ENCODE data around the gene NDUFA3.
"Not testable (repeated sequence)": the region's sequence is repeated elsewhere in the genome, so short reads cannot be mapped to it uniquely, and the experiment has no call there.

Gene NDUFA3

DNA sequence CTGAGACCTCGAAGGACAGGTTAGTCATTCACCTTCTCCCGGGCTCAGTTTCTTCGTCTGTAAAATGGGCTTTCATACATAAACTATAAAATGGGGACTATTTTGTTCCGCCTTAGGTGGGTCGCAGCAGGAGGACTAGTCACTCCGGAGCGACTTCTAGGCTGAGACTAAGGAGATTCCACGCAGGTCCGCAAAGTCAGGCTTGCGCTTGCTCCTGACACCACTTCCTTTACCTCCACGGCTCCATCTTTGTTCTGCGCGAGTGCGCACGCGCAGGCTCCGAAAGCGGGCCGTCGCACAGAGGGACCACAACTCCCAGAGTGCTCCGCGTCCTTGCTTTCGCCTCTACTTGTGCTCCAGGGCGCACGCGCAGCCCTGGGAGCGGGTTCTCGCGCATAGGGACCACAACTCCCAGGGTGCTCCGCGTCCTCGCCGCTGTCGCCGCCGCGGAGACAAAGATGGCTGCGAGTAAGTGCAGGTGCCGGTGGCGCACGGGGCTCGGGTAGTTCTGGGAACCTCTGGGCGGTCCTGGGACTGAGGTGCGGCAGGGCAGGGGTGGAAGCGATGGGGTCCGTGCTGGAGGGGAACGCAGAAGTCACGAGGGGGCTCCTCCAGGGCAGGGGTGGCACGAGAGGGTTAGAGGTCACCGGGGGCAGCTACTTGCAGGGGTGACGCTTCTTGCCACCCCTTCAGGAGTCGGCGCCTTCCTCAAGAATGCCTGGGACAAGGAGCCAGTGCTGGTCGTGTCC is at the start of gene NDUFA3:
Gene NDUFA3, plus strand, starts transcription at position 435 of the 749 bp plus-strand sequence. Its CDS starts 24 bp downstream, at position 459.
- peak; percentile 96 for DNase-seq (ENCODE audit: low read depth)

DNA sequence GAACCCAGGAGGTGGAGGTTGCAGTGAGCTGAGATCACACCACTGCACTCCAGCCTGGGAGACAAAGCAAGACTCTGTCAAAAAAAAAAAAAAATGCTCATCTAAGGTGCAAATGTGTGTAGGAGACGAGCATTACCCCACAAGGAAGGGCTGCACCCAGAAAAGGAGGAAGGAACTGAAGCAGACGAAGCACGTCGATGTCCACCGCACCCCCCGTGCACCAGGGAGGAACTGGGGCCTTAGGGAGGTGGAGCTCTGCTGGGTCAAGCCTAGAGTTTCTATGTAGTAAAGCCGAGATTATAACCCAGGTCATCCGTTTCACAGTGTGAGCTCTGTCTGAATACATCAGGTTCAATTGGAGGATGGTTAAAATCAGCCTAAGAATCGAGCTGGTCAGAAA is 40.0 kb upstream of the NDUFA3 start:
- DNase-seq (ENCODE audit: low read depth) = no peak

DNA sequence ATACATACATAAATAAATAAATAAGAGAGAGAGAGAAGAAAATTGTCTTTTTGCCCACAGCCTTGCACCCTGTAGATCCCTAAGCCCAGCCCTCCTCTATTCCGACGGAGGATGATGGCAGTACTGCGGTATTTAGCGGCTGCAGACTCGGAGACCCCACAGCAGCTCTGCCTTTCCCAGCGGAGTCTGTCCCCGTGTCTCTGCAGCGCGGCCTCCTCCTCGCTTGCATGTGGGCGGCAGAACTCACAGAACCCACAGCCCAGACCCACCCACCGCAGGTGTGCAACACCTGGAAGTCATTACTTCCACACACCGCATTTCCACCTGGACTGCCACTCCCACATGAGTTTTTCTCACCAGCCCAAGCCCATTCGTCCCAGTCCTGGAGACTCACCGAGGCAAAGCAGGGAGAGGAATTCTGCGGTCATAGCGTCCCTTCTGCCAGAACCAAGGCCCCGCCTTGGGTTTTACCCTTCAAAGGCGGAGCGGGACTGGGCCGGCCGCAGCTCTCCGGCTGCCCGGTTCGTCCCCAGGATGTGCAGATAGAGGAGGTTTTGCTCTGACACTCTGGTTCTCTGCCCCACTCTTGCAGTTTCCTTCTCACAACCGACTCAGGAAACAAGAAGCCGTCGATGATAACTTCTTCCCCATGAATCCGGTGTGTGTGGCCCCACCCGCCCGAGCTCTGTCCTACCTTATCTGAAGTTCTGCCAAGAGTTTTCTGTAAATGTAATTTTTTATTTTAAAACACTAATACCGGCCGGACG is 39.1 kb upstream of the NDUFA3 start, which contains the start of gene VSTM1:
Gene VSTM1, minus strand, starts transcription at position 548 of the 767 bp plus-strand sequence. Its CDS starts 120 bp downstream, at position 428.
- DNase-seq (ENCODE audit: low read depth) = no peak

DNA sequence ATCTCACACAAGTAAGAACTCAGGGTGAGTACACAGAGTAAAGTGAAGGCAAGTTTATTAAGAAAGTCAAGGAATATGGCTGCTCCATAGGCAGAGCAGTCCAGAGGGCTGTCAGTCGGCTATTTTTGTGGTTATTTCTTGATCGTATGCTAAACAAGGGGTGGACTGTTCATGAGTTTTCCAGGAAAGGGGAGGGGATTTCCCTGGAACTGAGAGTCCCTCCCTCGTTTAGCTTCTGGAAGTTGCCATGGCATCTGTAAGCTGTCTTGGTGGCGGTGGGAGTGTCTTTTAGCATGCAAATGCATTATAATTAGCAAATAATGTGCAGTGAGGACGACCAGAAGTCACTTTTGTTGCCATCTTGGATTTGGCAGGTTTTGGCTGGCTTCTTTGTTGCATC is 33.2 kb upstream of the NDUFA3 start:
- no peak for DNase-seq (ENCODE audit: low read depth)

DNA sequence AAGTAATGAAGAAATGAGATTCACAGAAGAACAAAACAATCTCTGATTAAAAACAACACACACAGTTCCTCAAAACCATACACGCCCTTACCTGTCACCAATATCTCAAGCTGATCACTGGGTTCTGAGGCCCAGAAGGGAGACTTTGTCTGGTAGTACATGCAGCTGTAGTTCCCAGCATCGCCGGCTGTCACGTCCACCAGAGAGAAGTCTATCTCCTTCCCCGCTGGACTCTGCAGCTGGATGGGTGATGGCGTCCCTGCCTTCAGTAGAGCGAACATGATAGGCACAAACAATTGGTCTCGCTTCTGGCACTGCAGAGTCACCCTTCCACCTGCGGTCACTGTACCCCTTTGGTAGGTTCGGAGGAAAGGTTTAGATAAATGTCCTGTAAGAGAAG is 28.8 kb upstream of the NDUFA3 start:
- DNase-seq (ENCODE audit: low read depth) = no peak

DNA sequence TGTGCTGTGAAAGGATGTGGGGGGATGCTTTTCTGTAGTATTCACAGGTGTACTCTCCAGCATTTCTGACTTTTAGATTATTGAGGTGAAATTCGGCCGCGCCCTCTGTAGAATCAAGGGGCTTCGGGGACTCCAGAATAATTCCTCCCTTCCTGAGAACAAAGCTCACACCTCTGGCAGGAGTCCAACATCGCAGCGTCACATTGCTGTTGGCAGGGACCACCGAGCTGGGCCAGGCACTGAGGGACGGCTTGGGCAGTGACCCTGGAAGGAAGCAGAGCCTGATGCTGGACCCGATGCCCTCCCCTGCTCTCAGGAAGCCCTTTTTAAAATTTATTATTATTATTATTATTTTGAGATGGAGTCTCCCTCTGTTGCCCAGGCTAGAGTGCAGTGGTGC is 27.8 kb upstream of the NDUFA3 start:
- no peak for DNase-seq (ENCODE audit: low read depth)

DNA sequence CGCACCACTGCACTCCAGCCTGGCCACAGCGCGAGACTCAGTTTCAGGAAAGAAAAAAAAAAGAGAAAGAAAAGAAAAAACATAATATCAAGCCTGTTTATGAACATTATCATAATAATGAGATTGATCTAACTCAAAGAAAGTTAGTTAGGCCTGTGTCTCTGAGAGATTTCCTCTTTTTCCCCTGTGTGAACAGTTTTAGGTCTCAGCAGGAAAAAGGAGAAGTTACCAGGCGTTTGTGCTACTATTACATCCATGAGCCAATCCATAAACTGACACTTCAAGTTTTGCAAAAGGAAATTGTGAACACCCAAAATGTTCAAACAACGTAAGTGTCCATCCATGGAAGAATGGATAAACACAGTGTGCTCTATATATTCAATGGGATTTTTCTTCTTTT is 25.3 kb upstream of the NDUFA3 start:
- no peak for DNase-seq (ENCODE audit: low read depth)

DNA sequence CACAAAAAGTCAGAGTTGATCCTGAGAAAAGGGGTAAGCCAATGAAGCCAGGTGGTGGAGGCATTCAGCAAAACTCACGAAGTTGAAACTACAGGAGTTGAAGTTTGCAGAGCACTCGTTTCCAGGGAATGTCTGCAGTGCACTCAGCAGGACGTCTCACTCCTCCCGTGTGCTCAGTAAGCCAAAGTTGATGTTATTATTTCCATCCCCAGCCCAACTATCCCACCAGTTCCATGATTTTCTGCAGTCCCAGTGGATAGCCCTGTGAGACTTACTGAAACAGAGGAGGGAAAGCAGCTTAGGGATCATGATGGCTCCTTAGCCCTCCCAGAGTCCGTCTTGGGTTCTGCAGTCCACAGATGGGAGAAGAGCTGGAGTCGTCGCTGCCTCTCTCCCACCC is 21.6 kb upstream of the NDUFA3 start, which contains the start of gene TARM1:
Gene TARM1, minus strand, starts transcription at position 334 of the 400 bp plus-strand sequence. Its CDS starts 25 bp downstream, at position 309.
- no peak for DNase-seq (ENCODE audit: low read depth)

DNA sequence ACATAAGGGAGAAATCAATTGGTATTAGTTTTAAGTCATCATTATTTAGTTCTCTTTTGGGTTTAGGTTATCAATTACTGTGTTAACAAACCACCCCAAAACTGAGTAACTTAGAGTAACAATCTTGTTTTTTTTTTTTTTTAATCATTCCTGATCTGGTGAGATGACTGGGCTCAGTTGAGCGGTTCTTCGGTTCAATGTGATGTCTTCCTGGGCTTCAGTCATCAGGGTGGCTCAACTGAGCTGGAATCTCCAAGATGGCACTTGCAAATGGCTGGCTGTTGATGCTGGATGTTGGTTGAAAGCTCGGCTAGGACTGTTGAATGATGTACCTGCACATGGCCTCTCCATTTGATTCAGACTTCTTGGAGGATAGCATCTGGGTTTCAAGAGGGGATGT is 18.2 kb upstream of the NDUFA3 start:
- DNase-seq (ENCODE audit: low read depth) = no peak

DNA sequence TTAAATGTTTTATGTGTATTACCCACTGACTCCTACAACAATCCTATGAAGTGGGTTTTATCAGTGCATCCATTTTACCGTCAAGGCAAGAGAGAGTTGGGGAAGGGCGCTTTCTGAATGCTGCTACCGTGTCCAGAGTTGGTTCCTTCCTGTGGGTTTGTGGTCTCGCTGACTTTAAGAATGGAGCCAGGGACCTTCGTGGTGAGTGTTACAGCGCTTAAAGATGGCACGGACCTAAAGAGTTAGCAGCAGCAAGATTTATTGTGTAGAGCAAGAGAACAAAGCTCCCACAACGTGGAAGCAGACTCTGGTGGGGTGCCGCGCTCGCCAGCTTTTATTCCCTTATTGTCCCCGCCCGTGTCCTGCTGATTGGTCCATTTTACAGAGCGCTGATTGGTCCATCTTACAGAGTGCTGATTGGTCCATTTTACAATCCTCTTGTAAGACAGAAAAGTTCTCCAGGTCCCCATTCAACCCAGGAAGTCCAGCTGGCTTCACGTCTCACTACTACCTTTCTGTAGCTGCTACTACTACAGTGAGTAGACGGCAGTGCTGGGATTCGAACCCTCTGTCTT is 8.1 kb upstream of the NDUFA3 start:
- DNase-seq (ENCODE audit: low read depth) = no peak

DNA sequence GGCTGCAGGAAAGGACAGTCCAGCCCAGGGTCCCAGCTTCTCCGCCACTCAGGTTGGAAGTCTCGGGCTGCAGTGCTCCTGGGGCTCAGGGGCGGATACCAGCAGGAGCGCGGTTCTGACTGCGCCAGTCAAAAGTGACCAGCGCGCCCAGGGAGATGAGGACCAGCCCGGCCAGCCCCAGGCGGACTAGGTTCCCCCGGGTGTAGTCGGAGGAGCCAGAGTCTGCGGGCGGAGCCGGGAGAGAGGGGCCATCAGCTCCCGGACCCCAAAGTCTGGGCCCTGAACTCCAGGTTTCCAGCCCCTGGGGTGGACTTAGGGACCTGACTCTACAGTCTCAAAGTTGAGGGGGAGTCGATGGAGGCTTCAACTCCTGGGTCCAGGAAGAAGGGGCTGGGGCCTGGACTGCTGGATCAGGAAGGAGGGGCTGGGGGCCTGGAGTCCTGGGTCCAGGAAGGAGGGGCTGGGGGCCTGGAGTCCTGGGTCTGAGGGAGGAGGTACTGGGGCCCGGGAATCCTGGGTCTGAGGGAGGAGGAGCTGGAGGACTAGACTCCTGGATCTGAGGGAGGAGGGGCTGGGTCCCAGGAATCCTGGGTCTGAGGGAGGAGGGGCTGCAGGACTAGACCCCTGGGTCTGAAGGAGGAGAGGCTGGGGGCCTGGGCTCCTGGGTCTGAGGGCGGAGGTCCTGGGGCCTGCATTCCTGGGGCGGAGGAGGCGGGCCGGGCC is 7.4 kb upstream of the NDUFA3 start:
- no peak for DNase-seq (ENCODE audit: low read depth)

DNA sequence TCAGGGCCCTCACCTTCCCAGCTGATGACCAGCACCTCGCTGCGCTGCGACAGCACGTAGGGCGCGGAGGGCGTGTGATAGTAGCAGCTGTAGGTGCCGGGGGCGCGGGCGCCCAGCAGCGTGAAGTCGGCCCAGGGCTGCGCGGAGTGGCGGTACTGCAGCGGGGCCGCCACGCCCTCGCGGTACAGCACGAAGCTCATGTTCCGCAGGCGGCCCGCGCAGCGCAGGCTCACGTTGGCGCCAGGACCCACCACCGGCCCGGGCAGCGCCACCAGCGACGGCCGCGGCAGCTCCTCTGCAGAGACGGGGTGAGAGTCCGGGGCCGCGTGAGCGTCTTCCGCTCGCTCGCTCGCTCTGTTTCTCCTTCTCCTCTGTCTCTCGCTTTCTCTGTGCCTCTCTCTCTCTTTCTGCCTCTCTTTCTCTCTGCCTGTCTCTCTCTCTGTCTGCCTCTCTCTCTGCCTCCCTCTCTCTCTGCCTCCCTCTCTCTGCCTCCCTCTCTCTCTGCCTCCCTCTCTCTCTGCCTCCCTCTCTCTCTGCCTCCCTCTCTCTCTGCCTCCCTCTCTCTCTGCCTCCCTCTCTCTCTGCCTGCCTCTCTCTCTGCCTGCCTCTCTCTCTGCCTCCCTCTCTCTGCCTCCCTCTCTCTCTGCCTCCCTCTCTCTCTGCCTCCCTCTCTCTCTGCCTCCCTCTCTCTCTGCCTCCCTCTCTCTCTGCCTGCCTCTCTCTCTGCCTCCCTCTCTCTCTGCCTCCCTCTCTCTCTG is 6.6 kb upstream of the NDUFA3 start:
- DNase-seq (ENCODE audit: low read depth) = peak; percentile 13

DNA sequence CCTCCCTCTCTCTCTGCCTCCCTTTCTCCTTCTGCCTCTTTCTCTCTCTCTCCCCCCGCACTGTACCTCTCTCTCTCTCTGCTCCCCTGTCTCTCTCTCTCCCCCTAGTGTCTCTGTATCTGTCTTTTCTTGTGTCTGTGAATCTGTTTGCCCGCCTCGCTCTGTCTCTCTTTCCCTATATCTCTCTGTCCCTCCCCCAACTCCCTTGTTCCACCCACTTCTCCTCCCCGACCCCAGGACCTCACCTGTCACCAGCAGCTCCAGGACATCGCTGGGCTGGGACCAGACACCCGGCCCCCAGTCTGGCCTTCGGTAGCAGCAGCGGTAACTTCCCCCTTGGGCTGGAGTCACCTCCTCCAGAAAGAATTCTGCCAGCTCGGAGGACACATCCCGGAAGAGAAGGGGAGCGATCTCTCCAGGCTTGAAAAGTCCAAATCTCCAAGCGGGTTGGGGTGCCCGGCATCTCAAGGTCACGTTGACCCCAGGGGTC is 6.0 kb upstream of the NDUFA3 start:
- peak; percentile 41 for DNase-seq (ENCODE audit: low read depth)

DNA sequence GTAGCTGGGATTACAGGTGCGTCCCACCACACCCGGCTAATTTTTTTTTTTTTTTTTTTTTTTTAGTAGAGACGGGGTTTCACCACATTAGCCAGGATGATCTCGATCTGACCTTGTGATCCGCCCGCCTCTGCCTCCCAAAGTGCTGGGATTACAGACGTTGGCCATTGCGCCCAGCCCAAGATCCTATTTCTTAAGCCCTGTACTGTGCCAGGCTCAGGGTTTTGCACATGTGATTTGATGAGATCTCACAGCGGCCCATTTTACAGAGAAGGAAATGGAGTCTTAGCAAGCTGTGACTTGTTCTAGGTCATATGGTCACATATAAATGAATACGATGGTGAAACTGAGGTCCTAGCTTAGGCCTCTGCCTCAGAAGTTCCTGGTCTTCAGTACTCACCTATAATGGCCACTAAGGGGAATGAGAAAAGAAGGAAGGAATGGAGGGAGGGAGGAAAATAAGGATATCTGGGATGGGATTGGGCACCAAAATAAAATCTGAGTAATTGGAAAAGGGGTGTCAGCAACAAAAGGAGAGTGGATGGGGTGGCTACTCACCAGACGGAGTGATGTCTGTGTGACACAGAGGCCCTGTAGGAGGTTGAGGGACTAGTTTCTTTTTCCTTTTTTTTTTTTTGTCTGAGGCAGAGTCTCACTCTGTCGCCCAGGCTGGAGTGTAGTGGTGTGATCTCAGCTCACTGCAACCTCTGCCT is 3.3 kb upstream of the NDUFA3 start:
- no peak for DNase-seq (ENCODE audit: low read depth)

DNA sequence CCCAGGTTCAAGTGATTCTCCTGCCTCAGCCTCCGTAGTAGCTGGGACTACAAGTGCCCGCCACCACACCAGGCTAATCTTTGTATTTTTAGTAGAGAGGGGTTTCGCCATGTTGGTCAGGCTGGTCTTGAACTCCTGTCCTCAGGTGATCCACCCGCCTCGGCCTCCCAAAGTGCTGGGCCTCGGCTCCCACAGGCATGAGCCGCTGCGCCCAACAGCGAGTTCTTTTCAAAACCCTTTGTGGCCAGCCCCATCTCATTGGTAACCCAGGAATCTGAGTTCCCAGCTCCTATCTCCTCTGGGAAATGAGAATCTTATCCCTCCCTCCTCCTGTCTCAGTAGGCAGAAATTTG is 2.8 kb upstream of the NDUFA3 start:
- DNase-seq (ENCODE audit: low read depth) = not testable (repeated sequence)

DNA sequence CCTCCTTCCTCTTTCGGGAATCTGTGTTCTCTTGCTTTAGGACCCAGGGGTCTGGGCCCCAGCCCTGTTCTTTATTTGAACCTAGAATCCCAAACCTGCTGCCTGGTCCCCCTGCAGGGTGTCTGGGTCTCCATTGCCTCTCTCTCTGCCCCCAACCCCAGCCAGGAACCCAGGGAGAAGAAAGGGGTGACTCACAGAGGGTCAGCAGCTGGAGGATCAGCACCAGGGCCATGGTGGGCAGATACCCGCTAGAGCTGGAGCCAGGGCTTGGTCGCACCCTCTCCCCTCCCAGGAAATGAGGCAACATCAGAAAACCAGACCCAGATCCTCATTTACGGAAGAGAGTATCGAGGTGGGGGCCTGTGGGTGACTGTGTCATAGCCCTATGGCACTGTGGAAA is 2.1 kb upstream of the NDUFA3 start, which contains the start of gene OSCAR:
Gene OSCAR, minus strand, starts transcription at position 243 of the 400 bp plus-strand sequence. Its CDS starts 11 bp downstream, at position 232.
- DNase-seq (ENCODE audit: low read depth) = no peak

DNA sequence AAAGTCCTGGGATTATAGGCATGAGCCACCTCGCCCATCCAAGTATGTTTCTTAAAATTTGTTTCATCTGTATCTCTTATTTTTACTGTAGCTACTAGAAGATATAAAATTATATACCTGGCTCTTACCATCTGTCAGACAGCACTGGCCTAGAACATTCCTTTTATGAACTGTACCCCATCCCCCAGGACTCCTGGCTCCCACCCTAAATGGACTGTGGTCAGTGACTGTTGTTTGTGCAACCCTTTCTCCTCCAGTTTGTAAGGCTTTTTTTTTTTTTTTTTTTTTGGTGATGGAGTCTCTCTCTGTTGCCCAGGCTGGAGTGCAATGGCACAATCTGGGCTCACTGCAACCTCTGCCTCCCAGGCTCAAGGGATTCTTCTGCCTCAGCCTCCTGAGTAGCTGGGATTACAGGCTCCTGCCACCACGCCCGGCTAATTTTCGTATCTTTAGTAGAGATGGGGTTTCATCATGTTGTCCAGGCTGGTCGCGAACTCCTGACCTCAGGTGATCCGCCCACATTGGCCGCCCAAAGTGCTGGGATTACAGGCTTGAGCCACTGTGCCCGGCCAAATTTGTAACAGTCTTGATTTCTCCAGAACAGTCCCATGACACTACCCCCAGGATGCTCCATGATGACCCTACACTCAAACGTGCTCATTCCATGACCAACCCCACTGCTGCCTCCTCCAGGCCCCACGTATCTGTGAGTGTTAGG is 2.5 kb downstream of the NDUFA3 start:
- DNase-seq (ENCODE audit: low read depth) = no peak

DNA sequence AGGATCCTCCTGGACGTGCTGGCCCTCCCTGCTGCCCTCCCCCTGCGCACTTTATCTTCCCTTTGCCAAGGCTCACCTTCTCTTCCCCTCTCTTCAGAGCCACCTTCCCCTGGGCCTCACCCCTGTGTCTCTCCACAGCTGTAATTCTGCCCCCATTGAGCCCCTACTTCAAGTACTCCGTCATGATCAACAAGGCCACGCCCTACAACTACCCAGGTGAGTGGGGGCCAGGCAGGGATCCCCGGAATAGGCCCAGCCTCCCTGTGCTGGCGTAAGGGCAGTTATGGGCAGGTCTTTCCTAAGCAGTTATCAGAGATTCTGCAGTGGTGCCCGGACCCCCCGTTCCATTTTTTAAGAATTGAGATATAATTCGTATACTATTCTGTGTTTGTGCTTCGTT is 3.1 kb downstream of the NDUFA3 start:
- no peak for DNase-seq (ENCODE audit: low read depth)

DNA sequence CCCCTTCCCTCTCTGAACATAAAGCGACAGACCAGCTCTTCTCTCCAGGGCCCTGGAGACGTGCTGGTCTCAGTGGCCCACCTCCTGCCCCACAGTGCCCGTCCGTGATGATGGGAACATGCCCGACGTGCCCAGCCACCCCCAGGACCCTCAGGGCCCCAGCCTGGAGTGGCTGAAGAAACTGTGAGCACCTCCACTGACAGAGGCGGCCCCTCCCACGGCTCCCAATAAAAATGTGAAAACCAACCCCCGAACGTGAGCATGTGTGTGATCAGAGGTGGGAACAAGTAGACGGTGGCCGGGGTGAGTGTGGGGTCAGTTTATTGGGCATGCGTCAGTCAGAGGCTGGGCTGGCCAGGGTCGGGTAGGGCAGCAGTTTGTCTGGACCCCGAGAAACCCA is 4.1 kb downstream of the NDUFA3 start:
- DNase-seq (ENCODE audit: low read depth) = no peak
